GM23338 (cell line): ENCODE data around the gene COA1. TPM values are rescaled to one million over a fixed set of nuclear protein-coding genes. Genes with fewer than 3 reads are reported as not detected.
"Not testable (repeated sequence)": the region's sequence is repeated elsewhere in the genome, so short reads cannot be mapped to it uniquely, and the experiment has no call there.

ENCODE experiments used
- ATAC-seq: fragments of 200-7000 bp; cut with Tn5 transposase; 3 replicates; pipeline ENCODE4 v1.9.1; 2020
- DNase-seq: peaks from one replicate; pipeline ENCODE4 v3.0.0-alpha.2; 2015; ENCODE audit warnings: low spot score
- H2AFZ ChIP-seq: fragments of 200-600 bp; sonication (generic); 2 replicates; pipeline ENCODE4 v1.8.0; 2016; ENCODE audit warnings: antibody characterized with exemption, mild to moderate bottlenecking, moderate library complexity
- H3F3A ChIP-seq: fragments of 200-600 bp; sonication (generic); replicated peaks from 2 replicates; pipeline ENCODE4 v1.8.0; 2017; ENCODE audit warnings: antibody characterized with exemption, mixed run types, low read depth
- H3K27ac ChIP-seq: fragments of 200-600 bp; sonication (generic); 2 replicates; pipeline ENCODE4 v1.6.1; 2016; ENCODE audit warnings: low read depth
- H3K27me3 ChIP-seq: fragments of 200-600 bp; sonication (generic); 2 replicates; pipeline ENCODE4 v1.8.0; 2016; ENCODE audit warnings: mild to moderate bottlenecking, mixed run types, moderate library complexity; ENCODE audit not compliant: insufficient read depth
- H3K36me3 ChIP-seq: fragments of 200-600 bp; sonication (generic); 2 replicates; pipeline ENCODE4 v1.8.0; 2016; ENCODE audit warnings: mild to moderate bottlenecking; ENCODE audit not compliant: insufficient read depth
- H3K4me1 ChIP-seq: fragments of 200-600 bp; sonication (generic); 2 replicates; pipeline ENCODE4 v1.8.0; 2016; ENCODE audit warnings: mild to moderate bottlenecking, moderate library complexity; ENCODE audit not compliant: insufficient read depth
- H3K4me2 ChIP-seq: fragments of 200-600 bp; sonication (generic); 2 replicates; pipeline ENCODE4 v1.7.1; 2017; ENCODE audit warnings: mixed run types
- H3K4me3 ChIP-seq: fragments of 200-600 bp; sonication (generic); 2 replicates; pipeline ENCODE4 v1.6.1; 2016; ENCODE audit warnings: mixed run types
- H3K79me2 ChIP-seq: fragments of 200-600 bp; sonication (generic); replicated peaks from 2 replicates; pipeline ENCODE4 v1.8.0; 2017; ENCODE audit warnings: mild to moderate bottlenecking; ENCODE audit not compliant: insufficient read depth
- H3K9me2 ChIP-seq: fragments of 200-600 bp; sonication (generic); 2 replicates; pipeline ENCODE4 v1.8.0; 2017; ENCODE audit not compliant: insufficient read depth
- H4K20me1 ChIP-seq: fragments of 200-600 bp; sonication (generic); replicated peaks from 2 replicates; pipeline ENCODE4 v1.8.0; 2017; ENCODE audit warnings: mild to moderate bottlenecking; ENCODE audit not compliant: insufficient read depth
- H3K27ac Mint-ChIP-seq: 2 replicates; pipeline ENCODE4 v1.8.0; 2020; ENCODE audit warnings: inconsistent platforms, mild to moderate bottlenecking, moderate library complexity, mixed read lengths
- H3K27me3 Mint-ChIP-seq: 3 replicates; pipeline ENCODE4 v1.8.0; 2022; ENCODE audit warnings: low read depth, mild to moderate bottlenecking, moderate library complexity, mixed read lengths, inconsistent platforms; ENCODE audit not compliant: insufficient read depth, poor library complexity
- H3K36me3 Mint-ChIP-seq: 3 replicates; pipeline ENCODE4 v1.8.0; 2021; ENCODE audit warnings: low read depth, mild to moderate bottlenecking, inconsistent platforms, moderate library complexity, mixed read lengths
- H3K4me1 Mint-ChIP-seq: 3 replicates; pipeline ENCODE4 v1.8.0; 2020; ENCODE audit warnings: mild to moderate bottlenecking, inconsistent platforms, mixed read lengths
- H3K4me3 Mint-ChIP-seq: 3 replicates; pipeline ENCODE4 v1.8.0; 2021; ENCODE audit warnings: moderate library complexity, mild to moderate bottlenecking, inconsistent platforms, mixed read lengths
- H3K9me3 Mint-ChIP-seq: 3 replicates; pipeline ENCODE4 v1.8.0; 2020; ENCODE audit warnings: moderate library complexity, mild to moderate bottlenecking, inconsistent platforms, mixed read lengths
- CREB1 ChIP-seq: fragments of 250-450 bp; sonication (Bioruptor Pico); IDR thresholded peaks from 2 replicates; pipeline ENCODE4 v1.5.0; 2020; ENCODE audit warnings: low read depth, mild to moderate bottlenecking, moderate library complexity
- CTCF ChIP-seq, 2 experiments: fragments of 200-600 bp in 1 of 2; sonication (generic) in 1 of 2; conservative IDR thresholded peaks; 2 replicates each; pipeline versions ENCODE4 v1.5.1 to v1.6.1; 2016 to 2017; ENCODE audit warnings: antibody characterized with exemption in 2 of 2, low read depth in 2 of 2, mild to moderate bottlenecking in 2 of 2, moderate library complexity in 1 of 2
- ETS1 ChIP-seq: IDR thresholded peaks from 2 replicates; pipeline ENCODE4 v1.6.1; 2016; ENCODE audit warnings: antibody characterized with exemption
- EZH2phosphoT487 ChIP-seq: fragments of 200-600 bp; sonication (generic); IDR thresholded peaks from one replicate; pipeline ENCODE4 v1.8.1; 2018; ENCODE audit warnings: antibody characterized with exemption; ENCODE audit not compliant: unreplicated experiment
- POLR2AphosphoS5 ChIP-seq: IDR thresholded peaks from 2 replicates; pipeline ENCODE4 v1.6.1; 2016; ENCODE audit warnings: antibody characterized with exemption, low read depth
- REST ChIP-seq: IDR thresholded peaks from one replicate; pipeline ENCODE4 v1.6.1; 2018; ENCODE audit warnings: antibody characterized with exemption; ENCODE audit not compliant: unreplicated experiment
- STAT1 ChIP-seq: IDR thresholded peaks from one replicate; pipeline ENCODE4 v1.6.1; 2016; ENCODE audit warnings: antibody characterized with exemption; ENCODE audit not compliant: unreplicated experiment
- ZNF331 ChIP-seq: fragments of 250-450 bp; sonication (Bioruptor Pico); IDR thresholded peaks from 2 replicates; pipeline ENCODE4 v1.5.0; 2020; ENCODE audit warnings: low read depth, mild to moderate bottlenecking, moderate library complexity
- polyA plus RNA-seq: library from polyadenylated mRNA; unstranded; fragments of >200 nt; fragmentation: Nextera tagmentation; extraction: Ambion mirVana; gene quantifications from 2 replicates; pipeline ENCODE4 v1.2.1, GENCODE V29; 2016
- total RNA-seq: library from RNA; depleted of rRNA; stranded (reverse); fragments of >200 nt; shearing (Covaris generic); gene quantifications from 2 replicates; pipeline ENCODE4 v1.2.3, GENCODE V29; 2014

Gene COA1
- total and polyA plus RNA-seq, 2 experiments from 2014 or later, result 156 to 158 TPM

GRCh38 chr7:43721193-43721806, 8.0 kb downstream of the COA1 start:
- no peak overlapping the region for H2AFZ ChIP-seq
- peaks cover 100% of the 10 kb centered on the region for H3K79me2 ChIP-seq
- no peaks in the 10 kb centered on the region for H3K9me2 ChIP-seq
- DNase-seq, result peak; percentile 71
- Mint-ChIP-seq H3K4me3 (no peak overlapping the region), H3K4me1 (peaks cover 5% of the 10 kb centered on the region; the same call in 2 of the 3 replicates), H3K9me3 (peaks cover 16% of the 10 kb centered on the region), H3K36me3 (peaks cover 38% of the 10 kb centered on the region), H3K27ac (no peak overlapping the region), H3K27me3 (no peaks in the 10 kb centered on the region)
- H3K4me3 ChIP-seq, result no peak overlapping the region
- H3K4me1 ChIP-seq, result no peaks in the 10 kb centered on the region
- peaks cover 30% of the 10 kb centered on the region; the same call in 1 of the 2 replicates for H4K20me1 ChIP-seq
- no peaks in the 10 kb centered on the region for H3K27me3 ChIP-seq
- no peak overlapping the region for H3K27ac ChIP-seq
- H3K36me3 ChIP-seq, result 0 out of 2 replicates have a peak, but pooled peaks cover 5% of the 10 kb centered on the region
- no peak overlapping the region for H3K4me2 ChIP-seq
- ATAC-seq, result no peak
- TF ChIP-seq CTCF (conservative IDR thresholded peaks at IDR 0.05; ENCODE audit: low read depth in 2 of 2) (peak; percentile 55 to 98), ZNF331 (no peak)
- H3F3A ChIP-seq, result no peaks in the 10 kb centered on the region

GRCh38 chr7:43716598-43716997, 12.7 kb downstream of the COA1 start:
- Histone ChIP-seq H3K4me1 (peaks cover 3% of the 10 kb centered on the region; the same call in 1 of the 2 replicates), H3K27me3 (no peaks in the 10 kb centered on the region), H3K4me3 (no peak overlapping the region), H3K79me2 (peaks cover 100% of the 10 kb centered on the region), H3K27ac (no peak overlapping the region), H3F3A (no peaks in the 10 kb centered on the region), H3K4me2 (no peak overlapping the region), H4K20me1 (peaks cover 39% of the 10 kb centered on the region), H2AFZ (no peak overlapping the region), H3K9me2 (no peaks in the 10 kb centered on the region), H3K36me3 (peaks cover 8% of the 10 kb centered on the region; the same call in 1 of the 2 replicates)
- Mint-ChIP-seq H3K27ac (no peak overlapping the region), H3K9me3 (peaks cover 25% of the 10 kb centered on the region), H3K4me1 (peaks cover 9% of the 10 kb centered on the region), H3K4me3 (no peak overlapping the region), H3K27me3 (no peaks in the 10 kb centered on the region), H3K36me3 (peaks cover 47% of the 10 kb centered on the region)
- TF ChIP-seq ETS1, result no peak
- TF ChIP-seq REST, result no peak
- no peak for TF ChIP-seq POLR2AphosphoS5
- TF ChIP-seq STAT1, result no peak
- TF ChIP-seq EZH2phosphoT487, result no peak
- TF ChIP-seq CREB1, result no peak
- no peak for TF ChIP-seq CTCF (conservative IDR thresholded peaks at IDR 0.05; ENCODE audit: low read depth in 2 of 2)
- ATAC-seq, result no peak
- DNase-seq, result no peak

GRCh38 chr7:43715966-43716365, 13.4 kb downstream of the COA1 start:
- not testable (repeated sequence) for H3F3A ChIP-seq, H3K36me3 ChIP-seq, H3K27ac Mint-ChIP-seq, H3K4me2 ChIP-seq, H3K27me3 Mint-ChIP-seq, ATAC-seq, H3K4me1 ChIP-seq, H3K4me3 Mint-ChIP-seq, DNase-seq, H3K27ac ChIP-seq, H2AFZ ChIP-seq, H3K9me2 ChIP-seq, H3K27me3 ChIP-seq, H3K4me3 ChIP-seq
- Mint-ChIP-seq H3K4me1 (peaks cover 10% of the 10 kb centered on the region), H3K9me3 (peaks cover 25% of the 10 kb centered on the region), H3K36me3 (peaks cover 47% of the 10 kb centered on the region)
- peaks cover 43% of the 10 kb centered on the region for H4K20me1 ChIP-seq
- peaks cover 100% of the 10 kb centered on the region for H3K79me2 ChIP-seq
